ENCODE measurements around the gene ONECUT3. TPM values are rescaled to one million over a fixed set of nuclear protein-coding genes. Genes with fewer than 3 reads are reported as not detected.

ONECUT3 gene
- total RNA-seq, 1 donor from 2014 or later, result 0.09 TPM

- peak; percentile 75 for DNase-seq (ENCODE audit: low spot score)
- Histone ChIP-seq H3F3A (ENCODE audit: low read depth) (no peaks in the 10 kb centered on the region), H3K4me3 (no peak overlapping the region), H3K27me3 (peaks cover 100% of the 10 kb centered on the region), H3K9me3 (ENCODE audit: low read depth) (no peaks in the 10 kb centered on the region), H4K20me1 (ENCODE audit: low read depth) (peaks cover 14% of the 10 kb centered on the region), H3K4me2 (no peak overlapping the region), H3K4me1 (no peaks in the 10 kb centered on the region), H3K36me3 (no peaks in the 10 kb centered on the region), H3K79me2 (ENCODE audit: low read depth) (no peaks in the 10 kb centered on the region), H3K9ac (no peak overlapping the region), H2AFZ (replicated peaks) (no peak overlapping the region), H3K27ac (no peak overlapping the region)
- peaks cover 26% of the 10 kb centered on the region for H3K9me3 Mint-ChIP-seq
- H3K36me3 Mint-ChIP-seq, result no peaks in the 10 kb centered on the region
- TF ChIP-seq CTCF (IDR thresholded peaks at IDR 0.05) (peak; percentile 53), EZH2 (IDR thresholded peaks at IDR 0.05) (no peak)
- H3K4me3 Mint-ChIP-seq, result no peak overlapping the region
- H3K27me3 Mint-ChIP-seq (ENCODE audit: insufficient read depth, low read depth), result peaks cover 79% of the 10 kb centered on the region
- no peak overlapping the region for H3K27ac Mint-ChIP-seq
- peaks cover 7% of the 10 kb centered on the region for H3K4me1 Mint-ChIP-seq
Measured at GRCh38 chr19:1768248-1768647, 14.9 kb downstream of the ONECUT3 start.

- TF ChIP-seq CTCF (IDR thresholded peaks at IDR 0.05) (no peak), EZH2 (IDR thresholded peaks at IDR 0.05) (no peak), EZH2phosphoT487 (IDR thresholded peaks at IDR 0.05) (no peak)
- H3K9ac ChIP-seq, result no peak overlapping the region
- H4K20me1 ChIP-seq (ENCODE audit: low read depth), result peaks cover 14% of the 10 kb centered on the region
- no peak overlapping the region for H3K27ac ChIP-seq
- H2AFZ ChIP-seq (replicated peaks), result no peak overlapping the region
- H3K9me3 ChIP-seq (ENCODE audit: low read depth), result no peaks in the 10 kb centered on the region
- no peaks in the 10 kb centered on the region for H3K79me2 ChIP-seq (ENCODE audit: low read depth)
- H3K27ac Mint-ChIP-seq, result no peak overlapping the region
- DNase-seq (ENCODE audit: low spot score), result no peak
- H3K4me3 ChIP-seq, result no peak overlapping the region
- peaks cover 4% of the 10 kb centered on the region for H3K4me1 Mint-ChIP-seq
- H3K4me1 ChIP-seq, result no peaks in the 10 kb centered on the region
- peaks cover 100% of the 10 kb centered on the region for H3K27me3 ChIP-seq
- peaks cover 79% of the 10 kb centered on the region for H3K27me3 Mint-ChIP-seq (ENCODE audit: insufficient read depth, low read depth)
- no peaks in the 10 kb centered on the region for H3K36me3 ChIP-seq
- H3K4me3 Mint-ChIP-seq, result no peak overlapping the region
- no peaks in the 10 kb centered on the region for H3F3A ChIP-seq (ENCODE audit: low read depth)
- no peak overlapping the region for H3K4me2 ChIP-seq
- peaks cover 32% of the 10 kb centered on the region for H3K9me3 Mint-ChIP-seq
- H3K36me3 Mint-ChIP-seq, result no peaks in the 10 kb centered on the region
Measured at GRCh38 chr19:1768918-1769644, 15.8 kb downstream of the ONECUT3 start.

GRCh38 chr19:1769645-1769985 is 16.3 kb downstream of the ONECUT3 start:
- no peak overlapping the region for H3K4me3 ChIP-seq

More at GRCh38 chr19:1769645-1769985, 16.3 kb downstream of the ONECUT3 start:
- H3K27ac ChIP-seq, result no peak overlapping the region
- H3K27me3 Mint-ChIP-seq (ENCODE audit: insufficient read depth, low read depth), result peaks cover 81% of the 10 kb centered on the region
- H4K20me1 ChIP-seq (ENCODE audit: low read depth), result peaks cover 14% of the 10 kb centered on the region
- H3K79me2 ChIP-seq (ENCODE audit: low read depth), result no peaks in the 10 kb centered on the region
- H2AFZ ChIP-seq (replicated peaks), result no peak overlapping the region
- no peak for DNase-seq (ENCODE audit: low spot score)
- H3K36me3 ChIP-seq, result no peaks in the 10 kb centered on the region
- H3K4me1 Mint-ChIP-seq, result peaks cover 4% of the 10 kb centered on the region
- no peak overlapping the region for H3K9ac ChIP-seq
- H3K36me3 Mint-ChIP-seq, result no peaks in the 10 kb centered on the region
- H3K27me3 ChIP-seq, result peaks cover 100% of the 10 kb centered on the region
- H3K27ac Mint-ChIP-seq, result no peak overlapping the region
- no peak overlapping the region for H3K4me3 Mint-ChIP-seq
- H3K9me3 ChIP-seq (ENCODE audit: low read depth), result no peaks in the 10 kb centered on the region
- no peaks in the 10 kb centered on the region for H3F3A ChIP-seq (ENCODE audit: low read depth)
- H3K9me3 Mint-ChIP-seq, result peaks cover 35% of the 10 kb centered on the region
- H3K4me1 ChIP-seq, result no peaks in the 10 kb centered on the region
- no peak for TF ChIP-seq EZH2 (IDR thresholded peaks at IDR 0.05)
- TF ChIP-seq EZH2phosphoT487 (IDR thresholded peaks at IDR 0.05), result no peak
- TF ChIP-seq CTCF (IDR thresholded peaks at IDR 0.05), result no peak
- H3K4me2 ChIP-seq, result no peak overlapping the region
